Vagina (tissue), 2 donors: ENCODE data around the gene DYNLT1. TPM values are rescaled to one million over a fixed set of nuclear protein-coding genes. Genes with fewer than 3 reads are reported as not detected.
"Not testable (repeated sequence)": the region's sequence is repeated elsewhere in the genome, so short reads cannot be mapped to it uniquely, and the experiment has no call there.

Experiments used
- DNase-seq, 2 donors: peaks; one replicate each; pipeline ENCODE4 v3.0.0-alpha.2; 2017; ENCODE audit errors: extremely low spot score in 2 of 2
- H3K27ac ChIP-seq: fragments of 200-600 bp; sonication (generic); one replicate; pipeline ENCODE4 v1.5.1; 2019
- H3K27me3 ChIP-seq: fragments of 200-600 bp; sonication (generic); one replicate; pipeline ENCODE4 v1.5.1; 2019
- H3K36me3 ChIP-seq, 2 donors: fragments of 200-600 bp; sonication (generic); one replicate each; pipeline ENCODE4 v1.5.1; 2017 to 2019
- H3K4me1 ChIP-seq: fragments of 200-600 bp; sonication (generic); one replicate; pipeline ENCODE4 v1.5.1; 2019
- H3K4me3 ChIP-seq, 2 donors: fragments of 200-600 bp; sonication (generic); 1 replicate in 1 of 2; 2 replicates in 1 of 2; pipeline ENCODE4 v1.5.1; 2016 to 2019
- H3K9me3 ChIP-seq: fragments of 200-600 bp; sonication (generic); one replicate; pipeline ENCODE4 v1.5.1; 2019
- CTCF ChIP-seq, 3 experiments: fragments of 450-650 bp in 2 of 3; fragments of 200-600 bp in 1 of 3; sonication (generic) in 1 of 3; IDR thresholded peaks; one replicate each; pipeline ENCODE4 v1.5.1; 2017 to 2019; ENCODE audit warnings: antibody characterized with exemption in 3 of 3, mild to moderate bottlenecking in 2 of 3, moderate library complexity in 2 of 3
- POLR2A ChIP-seq, 2 donors: fragments of 450-650 bp; IDR thresholded peaks; one replicate each; pipeline ENCODE4 v1.6.1; 2017; ENCODE audit warnings: antibody characterized with exemption in 2 of 2, mild to moderate bottlenecking in 2 of 2, moderate library complexity in 2 of 2
- POLR2AphosphoS5 ChIP-seq, 2 donors: sonication (generic); formaldehyde crosslinking; IDR thresholded peaks; one replicate each; pipeline ENCODE4 v1.9.0; 2017; ENCODE audit warnings: antibody characterized with exemption in 2 of 2, mild to moderate bottlenecking in 2 of 2, low read depth in 1 of 2; ENCODE audit not compliant: insufficient read depth in 1 of 2
- intact Hi-C: fragments of 100-400 bp; cut with DNase I; formaldehyde crosslinking; loops from one replicate; pipeline ENCODE4 v1.15.1; 2023
- total RNA-seq: library from RNA; depleted of rRNA; stranded (reverse); fragments of >200 nt; gene quantifications from one replicate; pipeline ENCODE4 v1.2.3, GENCODE V29; 2016

The DYNLT1 gene
- total RNA-seq, 1 donor from 2014 or later = 65.8 TPM

- no peak for DNase-seq
- Histone ChIP-seq H3K9me3 (no peaks in the 10 kb centered on the region), H3K36me3 (no peaks in the 10 kb centered on the region), H3K27me3 (no peaks in the 10 kb centered on the region), H3K4me1 (peaks cover 16% of the 10 kb centered on the region), H3K4me3 (peak overlapping the region in 1 of 2 donors; percentile 22), H3K27ac (peak overlapping the region; percentile 64)
- intact Hi-C loops = no loop called here
- no peak for TF ChIP-seq CTCF (IDR thresholded peaks at IDR 0.05)
- TF ChIP-seq POLR2A (IDR thresholded peaks at IDR 0.05) = peak in 1 of 2 donors; percentile 1
- peak in 1 of 2 donors; percentile 4 for TF ChIP-seq POLR2AphosphoS5 (IDR thresholded peaks at IDR 0.05; ENCODE audit: insufficient read depth in 1 of 2, low read depth in 1 of 2)
These were observed 9.2 kb upstream of the DYNLT1 start for GRCh38 chr6:158653577-158654354.

DNA sequence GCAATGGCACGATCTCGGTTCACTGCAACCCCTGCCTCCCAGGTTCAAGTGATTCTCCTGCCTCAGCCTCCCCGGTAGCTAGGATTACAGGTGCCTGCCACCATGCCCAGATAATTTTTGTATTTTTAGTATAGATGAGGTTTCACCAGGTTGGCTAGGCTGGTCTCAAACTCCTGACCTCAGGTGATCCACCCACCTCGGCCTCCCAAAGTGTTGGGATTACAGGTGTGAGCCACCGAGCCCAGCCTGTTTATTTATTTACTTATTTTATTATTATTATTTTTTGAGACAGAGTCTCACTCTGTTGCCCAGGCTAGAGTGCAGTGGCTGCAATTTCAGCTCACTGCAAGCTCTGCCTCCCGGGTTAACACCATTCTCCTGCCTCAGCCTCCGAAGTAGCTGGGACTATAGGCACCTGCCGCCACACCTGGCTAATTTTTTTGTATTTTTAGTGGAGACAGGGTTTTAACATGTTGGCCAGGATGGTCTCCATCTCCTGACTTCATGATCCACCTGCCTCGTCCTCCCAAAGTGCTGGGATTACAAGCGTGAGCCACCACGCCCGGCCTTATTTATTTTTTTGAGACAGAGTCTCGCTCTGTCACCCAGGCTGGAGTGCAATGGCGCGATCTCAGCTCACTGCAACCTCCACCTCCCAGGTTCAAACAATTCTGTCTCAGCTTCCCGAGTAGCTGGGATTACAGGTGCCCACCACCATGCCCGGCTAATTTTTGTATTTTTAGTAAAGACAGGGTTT lies 7.6 kb upstream of the DYNLT1 start:
- H3K36me3 ChIP-seq, H3K27me3 ChIP-seq, H3K9me3 ChIP-seq, DNase-seq, intact Hi-C loops, H3K4me3 ChIP-seq, H3K27ac ChIP-seq: not testable (repeated sequence)
- peaks cover 16% of the 10 kb centered on the region for H3K4me1 ChIP-seq

GRCh38 chr6:158649289-158650143 lies 5.0 kb upstream of the DYNLT1 start, which contains the start of gene SYTL3:
SYTL3 (plus strand) TSS chr6:158650054; CDS start chr6:158663269, 13,215 bp downstream.
- peaks cover 15% of the 10 kb centered on the region for H3K4me1 ChIP-seq
- intact Hi-C loops = no loop called here
- TF ChIP-seq CTCF (IDR thresholded peaks at IDR 0.05) = no peak
- no peak for TF ChIP-seq POLR2A (IDR thresholded peaks at IDR 0.05)
- TF ChIP-seq POLR2AphosphoS5 (IDR thresholded peaks at IDR 0.05; ENCODE audit: insufficient read depth in 1 of 2, low read depth in 1 of 2) = peak in 1 of 2 donors; percentile 48
- no peaks in the 10 kb centered on the region for H3K27me3 ChIP-seq
- no peaks in the 10 kb centered on the region for H3K36me3 ChIP-seq
- peak within 1 kb of the TSS; percentile 42 for H3K27ac ChIP-seq
- DNase-seq = no peak
- peak within 1 kb of the TSS in 1 of 2 donors; percentile 15 for H3K4me3 ChIP-seq
- no peaks in the 10 kb centered on the region for H3K9me3 ChIP-seq

- intact Hi-C loops = no loop called here
- no peaks in the 10 kb centered on the region for H3K27me3 ChIP-seq
- H3K9me3 ChIP-seq = no peaks in the 10 kb centered on the region
- no peaks in the 10 kb centered on the region for H3K36me3 ChIP-seq
- peaks cover 7% of the 10 kb centered on the region for H3K4me1 ChIP-seq
- peak overlapping the region; percentile 42 for H3K27ac ChIP-seq
- H3K4me3 ChIP-seq = no peak overlapping the region
- DNase-seq = peak in 1 of 2 donors; percentile 32
- TF ChIP-seq CTCF (IDR thresholded peaks at IDR 0.05) = no peak
- peak in 1 of 2 donors; percentile 16 for TF ChIP-seq POLR2AphosphoS5 (IDR thresholded peaks at IDR 0.05; ENCODE audit: insufficient read depth in 1 of 2, low read depth in 1 of 2)
These were observed 4.2 kb upstream of the DYNLT1 start for GRCh38 chr6:158648682-158649131.

- TF ChIP-seq CTCF (IDR thresholded peaks at IDR 0.05) = no peak
- no peak for TF ChIP-seq POLR2AphosphoS5 (IDR thresholded peaks at IDR 0.05; ENCODE audit: insufficient read depth in 1 of 2, low read depth in 1 of 2)
- no peak for TF ChIP-seq POLR2A (IDR thresholded peaks at IDR 0.05)
- DNase-seq = peak in 1 of 2 donors; percentile 16
- H3K9me3 ChIP-seq = no peaks in the 10 kb centered on the region
- H3K4me1 ChIP-seq = peaks cover 20% of the 10 kb centered on the region
- no peak overlapping the region for H3K27ac ChIP-seq
- no peak overlapping the region for H3K4me3 ChIP-seq
- intact Hi-C loops = no loop called here
- no peaks in the 10 kb centered on the region for H3K36me3 ChIP-seq
- no peaks in the 10 kb centered on the region for H3K27me3 ChIP-seq
These were observed 3.0 kb upstream of the DYNLT1 start for GRCh38 chr6:158647501-158647900.
